Activated CD8-positive, alpha-beta memory T cell treated with anti-CD3 and anti-CD28 coated beads for 4 hours (primary cell): ENCODE results near the gene AK1.
A peak's percentile ranks its signal among the peaks of the same experiment; 100 is the strongest.

Experiments used
- DNase-seq, 2 donors: peaks; one replicate each; pipeline ENCODE4 v3.0.0-alpha.2; 2020; ENCODE audit warnings: low read depth in 2 of 2

Gene AK1, protein sequence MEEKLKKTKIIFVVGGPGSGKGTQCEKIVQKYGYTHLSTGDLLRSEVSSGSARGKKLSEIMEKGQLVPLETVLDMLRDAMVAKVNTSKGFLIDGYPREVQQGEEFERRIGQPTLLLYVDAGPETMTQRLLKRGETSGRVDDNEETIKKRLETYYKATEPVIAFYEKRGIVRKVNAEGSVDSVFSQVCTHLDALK

DNA sequence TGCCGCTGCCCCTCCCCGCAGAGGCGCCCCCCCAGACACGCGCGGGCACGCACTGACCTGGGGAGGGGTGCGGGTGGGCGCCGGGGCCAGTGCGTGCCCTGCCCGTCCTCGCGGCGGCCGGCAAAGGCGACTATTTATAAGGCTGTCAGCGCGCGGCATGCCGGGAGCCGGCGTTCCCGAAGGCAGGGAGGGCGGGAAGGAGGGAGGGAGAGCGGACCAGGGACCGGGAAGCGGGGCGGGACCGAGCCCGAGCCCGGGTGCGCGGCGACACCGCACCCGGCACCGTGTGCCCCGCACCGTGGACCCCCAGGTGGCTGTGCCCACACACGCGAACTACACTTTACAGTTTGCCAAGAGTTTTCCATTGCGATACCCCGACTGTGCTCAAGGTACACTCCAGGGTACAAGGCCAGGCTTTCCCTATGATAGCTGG lies at the start of gene AK1:
Gene AK1 (minus strand): TSS at position 110 of the 433 bp plus-strand sequence. CDS start 3,058 bp downstream, outside the sequence.
- no peak for DNase-seq

DNA sequence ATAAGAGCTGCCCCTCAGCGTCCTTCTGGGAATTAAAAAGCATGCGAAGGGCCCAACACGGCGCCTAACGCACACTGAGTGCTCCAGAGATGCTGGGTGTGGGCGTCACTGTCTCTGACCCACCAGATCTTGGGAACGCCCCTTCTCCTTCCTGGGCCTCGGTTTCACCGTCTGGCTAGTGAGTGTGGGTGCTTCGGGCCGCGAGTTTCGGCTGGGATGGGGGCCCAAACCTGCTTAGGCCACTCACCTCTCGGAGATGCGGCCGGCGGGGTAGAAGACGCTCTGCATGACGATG lies 49.4 kb upstream of the AK1 start:
- no peak for DNase-seq

- no peak for DNase-seq
Measured at GRCh38 chr9:127925959-127926905, 48.8 kb upstream of the AK1 start.

DNA sequence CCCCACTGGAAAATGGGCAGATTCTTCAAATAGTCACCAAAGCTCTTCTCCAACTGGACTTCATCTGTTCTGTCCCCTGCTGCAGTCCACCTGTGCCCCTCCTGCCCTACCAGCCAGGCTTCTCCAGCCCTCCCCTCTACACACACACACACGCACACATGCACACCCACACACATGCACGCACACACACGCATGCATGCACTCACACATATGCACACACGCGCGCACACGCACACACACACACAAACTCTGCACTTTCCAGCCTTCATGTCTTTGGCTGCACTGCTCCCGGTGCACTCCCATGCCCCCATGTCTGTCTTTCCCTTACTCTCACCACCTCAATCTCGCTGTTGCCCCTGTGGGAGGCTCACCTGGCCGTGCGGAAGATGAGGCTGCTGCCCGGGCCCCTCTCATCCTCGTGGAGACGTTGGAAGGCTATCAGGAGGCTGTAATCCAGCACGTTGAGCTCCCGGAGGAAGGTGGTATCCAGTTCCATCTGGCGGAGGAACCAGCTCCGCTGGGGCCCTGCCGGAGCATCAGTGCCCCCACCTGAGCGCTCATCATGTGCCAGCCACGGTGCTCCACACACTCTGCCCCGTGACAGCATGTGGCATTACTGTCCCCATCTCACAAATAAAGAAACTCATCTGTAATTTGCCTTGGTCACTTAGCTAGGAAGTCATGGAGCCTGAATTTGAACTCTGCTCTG lies 47.4 kb upstream of the AK1 start:
- DNase-seq: no peak

- DNase-seq: no peak
Measured at GRCh38 chr9:127923771-127924170, 46.3 kb upstream of the AK1 start.

GRCh38 chr9:127923046-127923445 lies 45.6 kb upstream of the AK1 start:
- DNase-seq: no peak

DNA sequence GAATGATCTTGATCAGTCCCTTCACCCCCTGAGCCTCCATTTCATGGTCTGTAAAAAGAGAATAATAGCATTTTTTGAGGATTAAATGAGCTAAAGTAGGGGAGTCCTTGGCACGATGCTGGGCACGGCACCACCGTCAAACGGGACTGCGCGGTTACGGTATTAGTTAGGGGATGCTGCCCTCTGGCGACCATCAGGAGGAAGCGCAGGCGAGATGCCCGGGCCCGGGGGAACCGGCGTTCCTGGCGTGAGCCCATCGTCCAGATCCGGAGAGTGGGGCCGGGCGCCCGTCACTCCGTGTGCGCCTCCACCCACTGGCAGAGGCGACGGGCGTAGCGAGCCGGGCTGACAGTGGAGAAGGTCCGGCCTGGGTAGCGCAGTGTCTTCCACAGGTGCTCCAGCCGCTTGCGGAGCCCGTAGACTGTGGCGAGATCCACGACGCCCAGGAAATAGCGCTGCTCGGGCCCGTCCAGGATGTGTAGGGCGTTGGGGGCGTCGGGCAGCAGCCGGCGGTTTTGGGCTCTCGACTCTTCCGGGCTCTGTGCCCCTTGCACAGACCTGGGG lies 44.2 kb upstream of the AK1 start:
- DNase-seq: peak in 1 of 2 donors; percentile 57

DNA sequence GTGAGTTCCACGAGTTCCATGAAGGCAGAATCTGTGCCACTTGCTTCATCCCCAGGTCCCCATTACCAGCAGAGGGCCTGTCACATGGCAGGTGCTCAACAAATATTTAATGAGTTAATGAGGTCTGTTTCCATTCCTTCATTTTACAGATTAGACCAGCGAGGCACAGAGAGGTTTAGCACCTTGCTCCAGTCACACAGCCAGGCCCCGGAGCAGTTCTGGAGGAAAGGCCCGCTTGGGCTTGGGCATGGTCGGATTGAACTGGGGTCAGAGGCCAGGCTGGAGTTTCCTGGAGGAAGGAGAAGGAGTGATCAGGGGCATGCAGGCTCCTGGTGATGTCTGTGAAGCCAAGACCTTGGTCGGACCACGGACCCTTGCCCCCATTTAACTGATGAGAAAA lies 43.3 kb upstream of the AK1 start:
- DNase-seq: no peak

DNA sequence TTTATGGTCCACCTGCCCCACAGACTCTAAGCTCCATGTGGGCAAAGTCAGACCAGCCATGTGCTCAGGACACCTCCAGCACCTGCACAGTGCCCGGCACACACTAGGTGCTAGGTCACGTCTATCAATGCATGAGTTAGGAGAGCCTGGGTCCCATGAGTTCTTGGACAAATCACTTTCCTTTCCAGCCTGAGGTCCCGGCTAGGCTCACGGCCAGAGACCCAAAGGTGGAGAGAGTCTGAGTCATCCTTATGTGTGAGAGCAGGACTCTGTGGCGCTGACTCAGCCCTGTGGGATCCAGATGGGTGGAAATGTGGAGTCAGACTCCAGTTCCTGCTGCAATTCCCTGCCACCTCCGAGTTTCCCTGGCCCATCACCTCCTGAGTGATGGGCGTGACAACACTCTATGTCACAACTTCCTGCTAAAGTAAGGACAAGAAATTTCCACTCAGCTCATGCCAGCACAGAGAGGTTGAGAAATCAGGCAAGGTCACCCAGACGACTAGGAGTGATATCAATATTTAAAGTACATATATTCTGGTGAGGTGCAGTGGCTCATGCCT lies 41.9 kb upstream of the AK1 start:
- DNase-seq: no peak

DNA sequence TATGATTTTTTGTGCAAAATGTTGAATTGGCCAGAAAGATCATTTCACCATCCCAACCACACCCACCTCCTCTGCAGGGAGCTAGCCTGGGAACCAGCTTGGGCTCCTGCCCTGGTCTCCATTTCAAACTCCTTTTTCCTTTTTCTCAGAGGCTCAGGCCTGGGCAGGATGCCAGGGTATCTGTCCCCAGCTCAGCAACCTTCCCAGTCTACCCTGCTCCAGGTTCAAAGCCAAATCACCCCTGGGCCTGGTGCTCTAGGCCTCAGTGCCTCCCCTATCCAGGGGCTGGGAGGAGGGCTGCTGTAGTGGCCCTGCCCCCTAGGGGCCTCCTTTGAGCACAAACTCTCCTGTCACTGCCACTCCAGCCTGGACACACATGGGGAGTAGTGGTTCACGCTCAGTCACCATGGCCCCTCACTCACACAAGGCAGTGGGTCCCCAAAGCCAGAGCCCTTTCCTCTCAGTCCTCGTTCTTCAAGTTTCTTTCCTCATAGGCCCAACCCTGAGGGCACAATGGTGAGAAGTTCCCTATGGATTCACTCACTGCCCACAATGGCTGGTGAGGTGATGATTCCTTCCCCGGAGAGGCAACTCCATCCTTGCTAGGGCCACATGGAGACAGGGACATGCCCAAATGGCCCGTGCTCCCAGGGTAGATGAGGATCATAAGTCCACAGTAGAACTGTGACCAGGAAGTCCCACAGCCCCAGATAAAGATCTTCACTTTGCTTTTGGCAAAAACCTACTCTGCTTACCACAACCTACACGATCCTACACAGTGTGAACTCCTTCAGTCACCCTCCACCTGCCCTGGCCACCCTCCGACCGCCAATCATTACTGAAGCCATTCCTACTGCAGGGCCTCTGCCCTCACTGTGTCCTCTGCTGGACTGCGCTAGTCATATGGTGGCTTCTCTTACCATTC lies 41.0 kb upstream of the AK1 start:
- DNase-seq: no peak

- no peak for DNase-seq
Measured at GRCh38 chr9:127917603-127918002, 40.1 kb upstream of the AK1 start.

- peak; percentile 86 to 91 for DNase-seq
Measured at GRCh38 chr9:127916720-127917581, 39.5 kb upstream of the AK1 start, which contains the start of gene ST6GALNAC4. Gene ST6GALNAC4, minus strand, starts transcription at chr9:127917041. Its CDS starts 622 bp downstream, at chr9:127916419.

GRCh38 chr9:127915801-127916719 lies 38.6 kb upstream of the AK1 start:
- DNase-seq: no peak

- no peak for DNase-seq
Measured at GRCh38 chr9:127915325-127915752, 37.9 kb upstream of the AK1 start.

GRCh38 chr9:127913682-127914081 lies 36.2 kb upstream of the AK1 start:
- DNase-seq: no peak

- DNase-seq: no peak
Measured at GRCh38 chr9:127912882-127913281, 35.4 kb upstream of the AK1 start.

DNA sequence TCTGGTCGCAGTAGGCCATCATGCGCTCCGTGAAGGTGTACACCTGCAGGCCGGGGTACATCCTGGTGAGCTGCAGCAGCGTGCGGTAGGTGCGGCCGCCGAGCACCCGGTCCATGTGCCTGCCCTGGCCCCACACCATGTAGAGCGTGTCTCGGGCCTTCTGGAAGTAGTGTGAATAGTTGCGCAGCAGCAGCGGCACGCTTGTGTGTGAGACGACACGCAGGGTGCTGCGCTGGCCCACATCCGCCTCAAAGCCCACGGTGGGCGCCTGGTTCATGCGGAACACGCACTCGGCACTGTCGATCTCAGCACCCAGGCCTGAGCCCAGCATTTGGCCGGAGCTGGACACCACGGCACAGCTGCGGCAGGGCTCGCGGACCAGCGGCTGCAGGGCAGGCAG lies 34.8 kb upstream of the AK1 start:
- no peak for DNase-seq

DNA sequence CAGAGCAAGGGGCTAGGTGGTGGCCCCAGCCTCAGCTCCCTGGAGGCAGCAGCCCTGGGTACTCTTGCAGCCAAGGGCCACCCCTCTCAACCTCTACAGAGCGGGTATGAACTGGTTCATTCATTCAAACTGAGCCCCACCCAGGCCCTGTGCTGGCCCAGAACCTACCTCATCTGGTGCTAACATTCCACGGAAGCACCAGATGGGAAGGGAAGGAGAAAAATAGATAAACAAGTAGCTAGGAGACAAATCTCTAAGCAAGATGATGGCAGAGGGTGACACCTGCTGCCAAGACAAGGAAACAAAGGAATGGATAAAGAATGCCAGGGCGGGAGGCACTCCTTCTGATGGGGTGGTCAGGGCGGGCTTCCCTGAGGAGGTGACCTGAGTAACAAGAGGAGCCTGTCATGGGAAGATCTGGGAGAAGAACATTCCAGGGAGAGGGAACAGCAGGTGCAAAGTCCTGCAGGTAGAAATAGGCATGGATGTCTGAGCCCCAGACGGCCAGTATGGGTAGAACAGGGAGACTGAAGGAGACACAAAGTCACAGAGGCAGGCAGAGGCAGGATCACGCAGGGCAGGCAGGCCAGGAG lies 33.2 kb upstream of the AK1 start:
- DNase-seq: no peak
